Peyer's patch (tissue), 4 donors: ENCODE data around the gene FBH1. TPM values are rescaled to one million over a fixed set of nuclear protein-coding genes. Genes with fewer than 3 reads are reported as not detected.
"Not testable (repeated sequence)": the region's sequence is repeated elsewhere in the genome, so short reads cannot be mapped to it uniquely, and the experiment has no call there.

ENCODE experiments used
- DNase-seq, 3 donors: peaks; one replicate each; pipeline ENCODE4 v3.0.0-alpha.2; 2017 to 2019
- H3K27ac ChIP-seq, 4 donors: fragments of 200-600 bp; sonication (generic); one replicate each; pipeline ENCODE4 v1.5.1; 2016 to 2019
- H3K27me3 ChIP-seq, 2 donors: fragments of 200-600 bp; sonication (generic); one replicate each; pipeline ENCODE4 v1.5.1; 2019
- H3K36me3 ChIP-seq, 3 donors: fragments of 200-600 bp; sonication (generic); one replicate each; pipeline ENCODE4 v1.5.1; 2016 to 2019
- H3K4me1 ChIP-seq, 4 donors: fragments of 200-600 bp; sonication (generic); one replicate each; pipeline ENCODE4 v1.5.1; 2016 to 2019
- H3K4me3 ChIP-seq, 4 donors: fragments of 200-600 bp; sonication (generic); 1 replicate in 3 of 4; 2 replicates in 1 of 4; pipeline ENCODE4 v1.5.1; 2016 to 2019; ENCODE audit warnings: mild to moderate bottlenecking in 1 of 4
- H3K9me3 ChIP-seq, 4 donors: fragments of 200-600 bp; sonication (generic); one replicate each; pipeline ENCODE4 v1.5.1; 2016 to 2019; ENCODE audit warnings: mild to moderate bottlenecking in 1 of 4
- CTCF ChIP-seq, 6 experiments: fragments of 450-650 bp in 4 of 6; fragments of 200-600 bp in 2 of 6; sonication (generic) in 1 of 6; IDR thresholded peaks; one replicate each; pipeline ENCODE4 v1.5.1; 2017 to 2019; ENCODE audit warnings: antibody characterized with exemption in 6 of 6, mild to moderate bottlenecking in 3 of 6, moderate library complexity in 1 of 6
- POLR2A ChIP-seq, 2 donors: fragments of 450-650 bp; IDR thresholded peaks; one replicate each; pipeline ENCODE4 v1.5.1; 2017; ENCODE audit warnings: antibody characterized with exemption in 2 of 2, mild to moderate bottlenecking in 2 of 2, moderate library complexity in 2 of 2
- total RNA-seq, 4 donors: library from RNA; depleted of rRNA; stranded (reverse); fragments of >200 nt; gene quantifications; one replicate each; pipeline ENCODE4 v1.1.0, GENCODE V29; 2016

The FBH1 gene
- total RNA-seq, 4 donors from 2014 or later, result 101 to 169 (median 138) TPM

- no peak for DNase-seq
- TF ChIP-seq CTCF (IDR thresholded peaks at IDR 0.05), result no peak
- no peak for TF ChIP-seq POLR2A (IDR thresholded peaks at IDR 0.05)
- Histone ChIP-seq H3K4me1 (peaks cover 0 to 8% (median 3%) of the 10 kb centered on the region in 4 donors), H3K36me3 (no peaks in the 10 kb centered on the region), H3K4me3 (no peak overlapping the region), H3K9me3 (no peaks in the 10 kb centered on the region), H3K27me3 (no peaks in the 10 kb centered on the region), H3K27ac (peak overlapping the region in 1 of 4 donors; percentile 68)
Observed at GRCh38 chr10:5844345-5845055, 45.5 kb upstream of the FBH1 start.

GRCh38 chr10:5846667-5847066 lies 43.4 kb upstream of the FBH1 start:
- H3K4me3 ChIP-seq, DNase-seq, H3K4me1 ChIP-seq, H3K27me3 ChIP-seq, H3K9me3 ChIP-seq, H3K36me3 ChIP-seq: not testable (repeated sequence)
- peak overlapping the region in 1 of 4 donors; percentile 68 for H3K27ac ChIP-seq

- H3K9me3 ChIP-seq, result no peaks in the 10 kb centered on the region
- TF ChIP-seq POLR2A (IDR thresholded peaks at IDR 0.05) (no peak), CTCF (IDR thresholded peaks at IDR 0.05) (no peak)
- H3K36me3 ChIP-seq, result no peaks in the 10 kb centered on the region
- no peak for DNase-seq
- H3K27ac ChIP-seq, result no peak overlapping the region
- no peak overlapping the region for H3K4me3 ChIP-seq
- H3K27me3 ChIP-seq, result no peaks in the 10 kb centered on the region
- no peaks in the 10 kb centered on the region for H3K4me1 ChIP-seq
Observed at GRCh38 chr10:5854131-5854475, 35.9 kb upstream of the FBH1 start.

- no peak for TF ChIP-seq CTCF (IDR thresholded peaks at IDR 0.05)
- TF ChIP-seq POLR2A (IDR thresholded peaks at IDR 0.05), result no peak
- no peak for DNase-seq
- H3K4me3 ChIP-seq, result no peak overlapping the region
Observed at GRCh38 chr10:5855979-5856700, 33.9 kb upstream of the FBH1 start.

DNA sequence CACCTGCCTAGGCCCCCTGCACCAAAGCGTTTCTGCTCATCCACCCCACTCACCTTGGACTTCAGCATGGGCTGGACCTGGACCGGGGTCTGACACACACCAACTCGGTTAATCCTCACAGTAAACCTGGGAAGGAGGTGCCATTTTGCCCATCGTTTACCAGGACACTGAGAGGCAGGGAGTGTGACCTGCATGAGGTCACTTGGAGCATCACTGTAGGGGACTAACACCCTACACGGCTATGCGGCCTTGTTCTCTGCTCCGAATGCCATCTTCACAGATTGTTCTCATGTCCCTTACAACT lies 33.4 kb upstream of the FBH1 start:
- Histone ChIP-seq H3K9me3 (no peaks in the 10 kb centered on the region), H3K27ac (no peak overlapping the region), H3K4me1 (no peaks in the 10 kb centered on the region), H3K36me3 (no peaks in the 10 kb centered on the region), H3K27me3 (no peaks in the 10 kb centered on the region), H3K4me3 (no peak overlapping the region)
- TF ChIP-seq CTCF (IDR thresholded peaks at IDR 0.05) (no peak), POLR2A (IDR thresholded peaks at IDR 0.05) (no peak)
- DNase-seq, result no peak

More at GRCh38 chr10:5855979-5856700, 33.9 kb upstream of the FBH1 start:
- H3K4me1 ChIP-seq, result no peaks in the 10 kb centered on the region
- no peak overlapping the region for H3K27ac ChIP-seq
- no peaks in the 10 kb centered on the region for H3K27me3 ChIP-seq
- H3K9me3 ChIP-seq, result no peaks in the 10 kb centered on the region
- no peaks in the 10 kb centered on the region for H3K36me3 ChIP-seq

DNA sequence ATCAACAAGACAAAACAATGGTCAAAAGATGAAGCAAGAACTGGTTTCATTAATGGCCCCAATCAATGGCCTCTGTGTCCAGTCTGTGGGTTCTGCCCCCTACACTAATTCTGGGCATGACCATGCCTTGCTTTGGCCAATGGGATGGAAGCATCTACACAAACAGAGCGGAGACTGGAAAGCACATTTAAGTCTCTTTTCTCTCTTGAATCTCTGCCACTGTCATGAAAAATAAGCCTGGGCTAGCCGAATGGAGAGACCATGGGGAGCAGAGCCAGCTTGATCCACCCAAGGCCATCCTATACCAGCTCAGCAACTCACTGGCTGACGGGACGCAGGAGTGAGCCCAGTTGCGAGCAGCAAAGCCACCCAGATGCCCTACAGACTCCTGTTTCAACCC lies 31.2 kb upstream of the FBH1 start:
- DNase-seq, result no peak
- no peaks in the 10 kb centered on the region for H3K9me3 ChIP-seq
- no peaks in the 10 kb centered on the region for H3K27me3 ChIP-seq
- H3K27ac ChIP-seq, result no peak overlapping the region
- TF ChIP-seq CTCF (IDR thresholded peaks at IDR 0.05) (no peak), POLR2A (IDR thresholded peaks at IDR 0.05) (no peak)
- H3K36me3 ChIP-seq, result no peaks in the 10 kb centered on the region
- H3K4me1 ChIP-seq, result no peaks in the 10 kb centered on the region
- no peak overlapping the region for H3K4me3 ChIP-seq
